Measurements from ENCODE around the gene HAP1. TPM values are rescaled to one million over a fixed set of nuclear protein-coding genes. Genes with fewer than 3 reads are reported as not detected.
A peak's percentile ranks its signal among the peaks of the same experiment; 100 is the strongest.

Gene HAP1
- polyA plus RNA-seq, 4 donors = 0.78 to 1.7 (median 1.4) TPM

DNA sequence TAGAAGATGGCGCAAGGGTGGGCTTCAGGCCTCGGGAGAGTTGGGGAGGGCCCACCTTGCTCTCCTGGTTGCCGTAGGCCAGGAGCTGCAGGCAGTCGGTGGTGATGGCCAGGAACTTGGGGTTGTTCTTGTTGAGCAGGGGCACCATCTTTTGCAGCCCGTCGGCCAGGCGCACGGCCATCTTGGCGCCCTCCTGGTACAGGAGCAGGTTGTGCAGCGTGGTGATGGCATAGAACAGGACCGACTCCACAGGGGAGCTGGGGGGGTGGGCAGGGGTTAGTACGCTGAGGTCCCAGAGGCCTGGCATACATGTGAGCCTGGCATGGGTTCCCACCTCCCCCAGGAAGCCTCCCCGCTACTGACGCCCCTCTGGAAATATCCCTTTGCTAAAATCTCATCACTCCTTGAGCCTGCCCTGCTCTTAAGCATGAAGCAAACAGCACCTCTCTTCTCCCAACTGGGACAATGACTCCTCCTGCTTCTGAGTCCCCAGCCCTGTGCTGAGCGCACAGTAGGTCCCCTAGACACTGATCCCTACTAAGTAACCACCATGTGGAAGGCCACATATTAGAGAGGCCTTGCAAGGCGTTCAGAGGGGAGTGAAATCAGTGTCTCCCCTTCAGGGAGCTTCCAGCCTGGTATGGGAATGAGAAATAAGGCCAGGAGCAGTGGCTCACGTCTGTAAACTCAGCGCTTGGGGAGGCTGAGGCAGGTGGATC is 33.0 kb upstream of the HAP1 start:
- no peak for DNase-seq (ENCODE audit: low read depth in 4 of 4, low spot score in 2 of 4)

DNA sequence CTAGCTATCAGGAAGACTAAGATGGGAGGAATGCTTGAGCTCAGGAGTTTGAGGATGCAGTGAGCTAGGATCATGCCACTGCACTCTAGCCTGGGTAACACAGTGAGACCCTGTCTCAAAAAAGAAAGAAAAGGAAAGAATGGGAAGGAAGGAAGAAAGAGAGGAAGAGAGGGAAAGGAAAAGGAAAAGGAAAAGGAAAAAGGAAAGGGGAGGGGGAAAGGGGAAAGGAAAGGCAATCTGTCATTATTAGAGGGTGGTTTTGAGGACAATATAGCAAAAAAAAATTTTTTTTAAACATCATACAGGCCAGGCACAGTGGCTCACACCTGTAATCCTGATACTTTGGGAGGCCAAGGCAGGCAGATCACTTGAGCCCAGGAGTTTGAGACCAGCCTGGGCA is 31.7 kb upstream of the HAP1 start:
- DNase-seq (ENCODE audit: low read depth in 4 of 4, low spot score in 2 of 4) = no peak

DNA sequence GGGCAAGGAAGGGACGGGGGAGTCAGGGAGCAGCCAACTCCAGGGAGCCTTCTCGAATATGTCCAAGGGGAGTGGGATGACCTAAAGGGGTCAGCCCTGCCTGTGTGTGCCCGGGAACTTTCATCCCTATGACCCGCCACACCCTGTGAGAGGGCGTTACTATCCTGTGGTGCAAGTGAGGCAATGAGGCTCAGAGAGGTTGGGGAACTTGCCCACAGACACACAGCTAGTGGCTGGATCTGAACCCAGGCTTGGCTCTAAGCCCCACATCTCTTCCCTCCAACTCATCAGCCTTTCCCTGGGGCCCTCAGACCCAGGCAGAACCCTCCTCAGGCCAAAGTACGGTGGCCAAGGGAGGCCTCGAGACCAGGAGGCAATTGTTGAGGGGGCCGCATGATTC is 28.9 kb upstream of the HAP1 start:
- no peak for DNase-seq (ENCODE audit: low read depth in 4 of 4, low spot score in 2 of 4)

DNA sequence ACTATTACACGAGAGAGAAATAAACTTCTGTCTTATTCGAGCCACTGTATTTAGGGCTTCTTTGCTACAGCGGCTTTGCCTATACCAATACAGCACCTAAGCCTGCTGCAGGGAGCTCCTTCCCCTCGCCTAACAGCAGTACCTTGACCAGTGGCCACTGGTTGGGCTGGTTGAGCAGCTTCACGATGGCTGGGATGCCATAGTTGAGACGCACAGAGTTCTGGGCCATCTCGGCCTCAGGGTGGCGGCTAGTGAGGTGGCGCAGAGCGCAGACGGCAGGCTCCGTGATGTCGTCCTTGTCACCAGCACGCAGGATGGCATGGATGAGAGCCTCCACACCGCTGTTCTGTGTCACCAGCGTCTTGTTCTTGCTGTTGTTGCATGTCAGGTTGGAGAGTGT is 28.4 kb upstream of the HAP1 start:
- no peak for DNase-seq (ENCODE audit: low read depth in 4 of 4, low spot score in 2 of 4)

DNA sequence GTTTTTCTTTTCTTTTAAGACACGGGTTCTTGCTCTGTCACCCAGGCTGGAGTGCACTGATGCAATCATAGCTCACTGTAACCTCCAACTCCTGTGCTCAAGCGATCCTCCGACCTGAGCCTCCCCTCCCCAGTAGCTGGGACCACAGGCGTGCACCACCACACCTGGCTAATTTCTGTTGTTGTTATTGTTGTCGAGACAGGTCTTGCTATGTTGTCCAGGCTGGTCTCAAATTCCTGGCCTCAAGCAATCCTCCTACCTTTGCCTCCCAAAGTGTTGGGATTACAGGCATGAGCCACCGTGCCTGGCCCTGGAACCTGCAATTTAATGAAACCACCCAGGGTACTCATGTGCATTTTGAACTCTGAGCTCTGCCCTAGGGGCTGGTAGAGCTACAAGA is 27.9 kb upstream of the HAP1 start:
- no peak for DNase-seq (ENCODE audit: low read depth in 4 of 4, low spot score in 2 of 4)

DNA sequence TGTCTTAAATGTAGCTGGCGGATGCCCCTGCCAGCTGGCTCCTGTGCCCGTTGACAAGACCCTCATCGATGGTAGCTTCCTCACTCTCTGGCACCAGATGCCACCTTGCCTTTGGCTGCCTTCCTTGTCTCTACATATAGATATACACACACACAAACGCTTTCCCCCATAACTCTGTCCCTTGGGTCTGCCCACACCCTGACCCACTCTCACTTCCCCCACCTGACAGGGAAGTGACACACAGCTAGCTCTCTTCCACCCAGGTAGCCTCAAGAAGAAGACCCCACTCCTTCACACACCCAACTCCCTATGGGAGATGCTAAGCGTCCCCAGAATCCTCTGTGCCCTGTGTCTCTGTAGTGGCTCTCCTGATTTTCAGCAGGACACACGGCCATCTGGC is 26.4 kb upstream of the HAP1 start:
- no peak for DNase-seq (ENCODE audit: low read depth in 4 of 4, low spot score in 2 of 4)

DNA sequence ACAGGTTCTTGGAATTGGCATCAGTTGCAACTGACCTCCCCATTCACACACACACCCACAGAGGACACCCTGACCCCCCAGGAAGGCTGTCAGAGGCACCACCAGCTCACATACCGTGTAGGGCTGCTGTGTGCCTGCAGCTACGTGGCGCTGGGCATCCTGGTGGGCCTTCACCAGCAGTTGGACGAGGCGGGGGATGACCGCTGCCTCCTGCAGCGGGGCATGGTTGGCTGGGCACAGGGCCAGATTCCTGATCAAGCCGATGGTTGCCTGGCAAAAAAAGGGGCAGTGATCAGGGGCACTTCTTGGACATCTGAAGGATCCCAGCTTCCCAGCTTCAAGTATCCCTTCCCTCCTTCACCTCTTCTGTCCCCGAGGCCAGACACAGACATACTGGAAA is 24.2 kb upstream of the HAP1 start:
- DNase-seq (ENCODE audit: low read depth in 4 of 4, low spot score in 2 of 4) = no peak

DNA sequence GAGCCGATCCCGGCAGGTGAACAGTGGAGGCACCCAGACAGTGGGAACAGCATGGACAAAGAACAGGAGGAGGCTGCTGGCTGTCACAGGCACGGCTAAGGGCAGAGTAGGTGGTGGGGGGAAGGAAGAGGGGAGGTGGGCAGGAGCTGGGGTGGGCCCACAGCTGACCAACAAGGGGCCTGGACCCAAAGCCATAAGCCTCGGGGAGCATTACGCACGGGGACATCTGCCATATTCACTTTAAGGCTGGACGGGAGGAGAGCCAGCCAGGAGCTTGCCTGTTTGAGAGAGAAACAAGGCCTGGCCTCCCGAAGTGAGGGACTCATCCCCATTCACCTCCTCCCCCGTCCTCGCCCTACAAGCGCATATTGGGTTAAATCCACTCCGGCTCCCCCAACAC is 19.6 kb upstream of the HAP1 start:
- no peak for DNase-seq (ENCODE audit: low read depth in 4 of 4, low spot score in 2 of 4)

DNA sequence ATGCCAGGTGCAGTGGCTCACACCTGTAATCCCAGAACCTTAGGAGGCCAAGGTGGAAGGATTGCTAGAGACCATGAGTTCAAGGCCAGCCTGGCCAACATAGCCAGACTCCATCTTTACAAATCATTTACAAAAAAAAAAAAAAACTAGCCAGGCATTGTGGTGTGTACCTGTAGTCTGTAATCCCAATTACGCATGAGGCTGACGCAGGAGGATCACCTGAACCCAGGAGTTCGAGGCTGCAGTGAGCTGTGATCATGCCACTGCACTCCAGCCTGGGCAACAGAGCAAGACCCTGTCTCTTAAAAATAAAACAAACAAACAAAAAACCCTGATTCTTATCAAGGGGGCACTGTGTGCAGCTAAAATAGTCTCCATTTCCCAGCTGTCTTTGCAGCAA is 16.8 kb upstream of the HAP1 start:
- no peak for DNase-seq (ENCODE audit: low read depth in 4 of 4, low spot score in 2 of 4)

DNA sequence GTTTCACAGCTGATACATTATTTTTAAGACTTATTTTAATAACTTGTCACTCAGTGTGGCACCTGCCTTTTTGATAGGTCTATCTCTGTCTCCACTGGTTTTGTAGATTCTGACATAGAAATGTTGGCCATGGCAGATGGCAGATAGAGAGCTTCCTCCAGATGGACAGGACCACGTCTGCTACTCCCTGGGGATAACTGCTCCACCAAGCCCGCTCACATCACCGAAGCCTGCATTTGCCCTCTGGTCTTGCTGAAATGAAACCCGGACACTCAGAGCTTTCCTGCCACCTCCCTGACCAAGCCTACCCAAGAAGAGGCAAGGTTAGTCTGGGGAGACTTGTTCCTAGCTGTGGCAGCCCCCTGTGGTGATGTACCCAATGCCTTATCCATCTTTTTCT is 16.4 kb upstream of the HAP1 start:
- DNase-seq (ENCODE audit: low read depth in 4 of 4, low spot score in 2 of 4) = no peak

DNA sequence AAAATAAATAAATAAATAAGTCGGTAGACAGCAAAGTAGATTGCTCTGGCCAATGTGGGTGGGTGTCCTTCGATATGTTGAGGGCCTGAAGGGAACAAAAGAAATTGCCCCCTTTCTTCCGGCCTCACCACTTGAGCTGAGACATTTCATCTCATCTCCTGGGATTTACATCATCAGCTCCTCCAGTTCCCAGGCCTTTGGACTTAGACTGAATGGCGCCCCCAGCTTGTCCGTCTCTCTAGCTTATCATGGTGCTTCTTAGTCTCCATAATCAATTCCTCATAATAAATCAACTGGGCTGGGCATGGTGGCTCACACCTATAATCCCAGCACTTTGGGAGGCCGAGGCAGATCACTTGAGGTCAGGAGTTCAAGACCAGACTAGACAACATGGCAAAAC is 13.8 kb upstream of the HAP1 start:
- DNase-seq (ENCODE audit: low read depth in 4 of 4, low spot score in 2 of 4) = no peak

DNA sequence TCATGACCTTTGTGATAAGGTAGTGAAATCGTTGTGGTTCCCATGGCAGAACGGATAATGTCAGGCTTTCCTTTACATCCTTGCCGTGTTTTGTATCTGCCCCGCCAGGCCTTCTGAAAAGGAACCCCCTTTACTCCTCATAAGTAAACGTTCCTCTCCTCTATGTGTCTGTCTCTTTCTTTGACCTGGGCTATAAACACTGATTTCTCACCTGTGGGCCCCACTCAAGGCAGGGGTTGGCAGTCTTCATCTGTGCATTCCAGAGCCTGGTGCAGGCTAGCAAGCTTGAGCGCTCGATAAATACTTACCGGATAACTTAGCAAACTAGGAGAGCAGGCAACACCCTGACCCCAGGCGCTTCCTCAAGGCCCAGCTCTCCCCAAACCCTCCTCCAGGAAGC is 7.3 kb upstream of the HAP1 start:
- no peak for DNase-seq (ENCODE audit: low read depth in 4 of 4, low spot score in 2 of 4)

DNA sequence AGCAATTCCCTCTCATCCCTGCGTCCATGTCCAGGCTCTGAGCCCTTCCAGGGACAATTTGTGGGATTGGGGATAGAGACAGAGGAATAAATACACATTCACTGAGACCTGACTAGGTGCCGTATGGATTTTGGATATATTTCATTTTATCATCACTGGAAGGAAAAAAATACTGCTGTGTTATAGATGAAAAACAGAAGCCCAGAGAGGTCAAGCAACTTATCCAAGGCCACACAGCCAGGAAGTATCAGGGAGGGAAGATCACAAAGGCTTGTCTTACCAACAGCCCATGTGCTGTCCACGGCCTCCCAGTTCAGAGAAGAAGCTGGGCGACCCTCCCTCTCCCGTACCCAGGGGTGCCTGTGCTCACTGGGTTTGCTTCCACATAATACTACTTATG is 6.1 kb upstream of the HAP1 start:
- DNase-seq (ENCODE audit: low read depth in 4 of 4, low spot score in 2 of 4) = no peak

DNA sequence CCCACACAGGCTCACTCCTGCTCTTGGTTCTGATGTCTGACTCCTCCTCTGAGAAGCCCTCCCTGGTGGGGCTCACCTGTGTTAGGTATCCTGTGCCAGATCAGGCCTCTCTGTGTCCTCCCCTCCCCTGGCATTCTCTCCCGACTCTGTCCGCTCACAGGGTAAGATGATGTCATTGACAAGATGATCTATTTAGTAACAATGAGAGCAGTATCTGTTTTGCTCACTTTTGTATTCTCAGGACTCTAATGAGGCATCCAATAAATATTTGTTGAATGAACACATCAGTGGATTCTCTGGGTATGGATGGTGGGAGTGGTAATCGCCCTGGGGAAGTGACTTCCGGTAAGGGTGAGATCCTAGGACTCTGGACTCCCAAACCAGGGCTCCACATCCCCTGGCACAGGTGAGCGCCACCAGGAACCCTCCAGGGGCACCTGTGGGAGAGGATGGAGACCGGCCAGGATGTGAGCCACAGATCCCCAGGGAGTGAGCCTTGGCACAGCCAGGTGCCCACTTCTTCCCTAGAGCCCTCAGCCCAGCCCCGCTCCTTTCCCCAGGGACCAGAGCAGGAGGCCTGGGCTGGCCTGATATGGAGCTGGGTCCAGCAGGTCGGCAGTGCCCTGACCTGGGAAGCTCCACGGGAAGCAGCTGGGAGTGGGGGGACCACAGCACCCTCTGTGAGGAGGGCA is 5.4 kb upstream of the HAP1 start:
- no peak for DNase-seq (ENCODE audit: low read depth in 4 of 4, low spot score in 2 of 4)

DNA sequence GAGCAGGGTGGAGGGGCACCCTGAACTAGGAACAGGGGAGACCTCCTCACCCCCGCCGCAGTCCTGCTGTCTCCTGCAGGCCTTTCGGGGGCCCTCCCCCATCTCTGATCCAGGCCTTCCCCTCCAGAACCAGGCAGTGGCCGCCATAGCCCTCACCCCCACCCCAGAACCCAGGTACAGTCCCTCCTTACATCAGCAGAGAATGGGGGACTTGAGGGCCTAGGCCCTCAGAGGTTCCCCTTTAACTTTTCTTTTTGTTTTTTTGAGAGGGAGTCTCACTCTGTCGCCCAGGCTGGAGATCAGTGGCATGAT is 4.3 kb upstream of the HAP1 start:
- DNase-seq (ENCODE audit: low read depth in 4 of 4, low spot score in 2 of 4) = no peak

DNA sequence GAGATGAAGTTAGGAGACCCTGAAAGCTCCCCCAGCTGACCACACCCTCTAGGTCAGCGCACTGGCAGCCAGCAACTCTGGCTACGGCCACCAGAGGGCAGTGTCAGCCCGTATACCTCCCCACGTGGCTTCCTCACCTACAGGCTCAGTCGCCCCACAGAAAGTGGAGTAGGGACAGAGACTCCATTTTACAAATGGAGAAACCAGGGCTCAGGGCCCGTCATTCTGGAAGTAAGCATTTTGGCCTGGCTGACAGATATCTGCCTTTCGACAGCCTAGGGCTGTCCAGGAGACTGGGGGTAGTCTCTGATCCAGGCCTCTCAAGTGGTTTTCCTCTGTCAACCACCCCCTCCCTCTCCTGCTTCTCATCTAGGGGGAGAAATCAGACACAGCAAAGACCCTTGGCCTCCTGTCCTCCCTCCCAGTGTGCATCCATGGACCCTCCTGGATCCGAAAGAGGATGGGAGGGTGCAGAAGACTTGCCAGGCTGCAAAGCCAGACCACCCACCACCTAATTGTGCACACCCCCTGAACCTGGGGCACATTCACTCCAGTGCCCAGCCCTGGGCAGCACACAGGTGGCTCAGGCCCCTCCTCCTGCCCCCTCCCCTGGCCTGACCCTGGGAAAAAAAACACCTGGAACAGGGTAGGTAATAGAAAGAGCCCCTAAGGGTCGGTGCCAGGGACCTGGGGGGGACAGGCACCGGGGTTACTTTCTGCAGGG is 3.8 kb upstream of the HAP1 start:
- DNase-seq (ENCODE audit: low read depth in 4 of 4, low spot score in 2 of 4) = peak in 3 of 4 donors; percentile 63 to 79 (median 69)

DNA sequence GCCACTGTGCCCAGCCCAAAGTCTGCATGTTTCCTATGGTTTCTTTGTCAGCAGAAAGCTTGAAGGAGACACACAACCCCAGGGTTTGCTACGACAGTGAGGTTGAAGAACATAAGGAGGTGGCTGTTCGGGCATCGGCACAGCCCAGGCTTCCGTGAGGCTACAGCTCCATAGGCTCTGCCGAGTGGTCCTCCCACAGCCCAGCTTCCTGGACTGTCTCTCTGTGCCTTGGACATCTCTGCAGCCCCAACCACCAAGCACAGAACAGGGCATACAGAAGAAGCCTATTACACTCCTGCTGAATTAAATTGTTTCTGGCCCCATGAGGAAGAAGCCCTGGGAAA is 3.2 kb upstream of the HAP1 start:
- DNase-seq (ENCODE audit: low read depth in 4 of 4, low spot score in 2 of 4) = no peak

DNA sequence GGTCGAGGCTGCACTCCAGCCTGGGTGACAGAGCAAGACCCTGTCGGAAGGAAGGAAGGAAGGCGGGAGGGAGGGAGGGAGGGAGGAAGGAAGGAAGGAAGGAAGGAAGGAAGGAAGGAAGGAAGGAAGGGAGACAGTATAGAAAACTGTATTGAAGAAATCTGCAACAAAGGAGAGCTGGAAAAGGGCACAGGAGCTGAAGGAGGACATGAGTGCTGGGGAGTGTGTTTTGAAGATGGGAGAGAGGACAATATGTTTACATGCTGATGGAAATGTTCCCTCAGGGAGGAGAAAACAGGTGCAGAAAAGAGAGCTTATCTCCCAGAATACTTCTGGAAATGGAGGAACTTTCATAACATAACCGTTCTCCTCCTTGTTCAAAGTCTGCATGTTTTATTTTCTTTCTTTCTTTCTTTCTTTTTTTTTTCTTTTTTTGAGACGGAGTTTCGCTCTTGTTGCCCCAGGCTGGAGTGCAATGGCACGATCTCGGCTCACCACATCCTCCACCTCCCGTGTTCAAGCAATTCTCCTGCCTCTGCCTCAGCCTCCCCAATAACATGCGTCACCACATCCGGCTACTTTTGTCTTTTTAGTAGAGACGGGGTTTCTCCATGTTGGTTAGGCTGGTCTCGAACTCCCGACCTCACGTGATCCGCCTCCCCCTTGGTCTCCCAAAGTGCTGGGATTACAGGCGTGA is 2.7 kb upstream of the HAP1 start:
- no peak for DNase-seq (ENCODE audit: low read depth in 4 of 4, low spot score in 2 of 4)

DNA sequence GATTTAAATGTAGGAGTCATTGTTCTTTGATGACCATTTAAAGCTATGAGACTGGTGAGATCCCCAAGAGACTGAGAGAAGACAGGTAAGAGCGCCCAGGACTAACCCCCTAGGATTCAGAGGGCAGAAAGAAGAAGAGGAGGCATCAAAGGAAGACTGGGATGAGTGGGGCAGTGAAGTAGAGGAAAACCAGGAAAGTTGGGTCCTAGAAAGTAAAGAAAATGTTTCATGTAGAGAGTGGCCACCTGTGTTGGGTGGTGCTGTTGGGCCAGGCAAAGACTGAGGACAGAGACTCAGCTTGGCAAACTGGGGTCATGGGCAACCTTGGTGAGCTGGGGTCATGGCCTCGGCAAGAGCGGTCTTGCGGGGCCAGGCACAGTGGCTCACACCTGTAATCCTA is 1.3 kb upstream of the HAP1 start:
- no peak for DNase-seq (ENCODE audit: low read depth in 4 of 4, low spot score in 2 of 4)

DNA sequence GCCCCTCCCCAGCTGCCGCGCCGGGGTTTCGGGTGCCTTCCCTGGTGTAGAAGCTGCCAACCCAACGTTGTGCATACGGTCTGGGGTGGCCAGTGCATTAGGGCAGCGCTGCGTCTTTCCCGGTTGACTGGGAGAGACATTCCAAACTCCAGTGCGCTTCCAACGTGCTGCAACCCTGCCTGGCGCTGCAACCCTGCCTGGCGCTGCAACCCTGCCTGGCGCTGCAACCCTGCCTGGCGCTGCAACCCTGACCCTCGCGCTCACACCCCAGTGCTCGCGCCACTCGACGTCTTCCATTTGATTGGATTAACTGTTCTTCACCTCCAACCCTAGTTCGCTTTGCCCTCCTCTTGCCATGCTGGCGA is 488 bp upstream of the HAP1 start:
- DNase-seq (ENCODE audit: low read depth in 4 of 4, low spot score in 2 of 4) = no peak

DNA sequence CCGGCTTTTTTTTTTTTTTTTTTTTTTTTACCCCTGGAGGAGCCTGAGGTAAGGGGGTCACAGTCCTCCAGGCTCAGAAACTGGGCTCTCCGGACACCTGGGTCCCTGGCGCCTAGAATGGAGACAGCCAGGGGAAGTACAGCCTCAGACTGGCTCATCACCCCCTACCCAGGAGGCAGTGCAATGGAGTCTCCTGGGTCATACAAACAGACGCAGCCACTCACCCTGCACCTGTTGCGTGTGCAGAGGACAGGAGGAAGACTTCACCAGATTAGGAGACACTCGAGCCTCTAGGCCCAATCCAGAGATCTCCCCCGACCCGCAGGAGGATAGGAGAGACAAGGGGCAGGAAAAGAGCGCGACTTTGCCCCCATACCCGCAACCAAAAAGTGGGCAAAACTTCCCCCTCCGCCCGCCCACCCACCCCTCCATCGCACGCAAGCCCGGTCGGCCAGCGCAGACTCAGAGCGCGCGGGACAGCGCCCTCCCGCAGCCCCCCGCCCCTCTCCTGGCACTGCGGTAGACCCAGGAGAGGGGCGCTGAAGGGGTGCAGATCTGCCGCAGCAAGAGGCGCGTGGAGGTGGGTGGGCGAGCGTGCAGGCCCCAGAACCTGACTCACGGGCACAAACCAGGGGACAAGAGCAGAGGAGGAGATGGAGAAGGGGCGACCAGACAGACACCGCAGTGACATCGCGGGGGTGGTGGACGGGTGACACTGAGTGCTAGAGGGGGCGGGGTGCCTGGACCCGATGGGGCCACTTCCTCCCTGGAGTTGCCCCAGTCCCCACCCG is 900 bp downstream of the HAP1 start:
- DNase-seq (ENCODE audit: low read depth in 4 of 4, low spot score in 2 of 4) = no peak

Data from left renal cortex interstitium (tissue), 4 donors.